ENCODE data around the gene NEK4.
A peak's percentile ranks its signal among the peaks of the same experiment; 100 is the strongest.
"Not testable (repeated sequence)": the region's sequence is repeated elsewhere in the genome, so short reads cannot be mapped to it uniquely, and the experiment has no call there.

Gene NEK4

GRCh38 chr3:52730681-52731080, 40.1 kb downstream of the NEK4 start:
- no peak for DNase-seq

GRCh38 chr3:52728753-52729152, 42.0 kb downstream of the NEK4 start:
- DNase-seq = not testable (repeated sequence)

- DNase-seq = no peak
These were observed 46.2 kb downstream of the NEK4 start for GRCh38 chr3:52724511-52724910.

- no peak for DNase-seq
These were observed 46.8 kb downstream of the NEK4 start for GRCh38 chr3:52723935-52724334.

- DNase-seq = no peak
These were observed 48.2 kb downstream of the NEK4 start for GRCh38 chr3:52722491-52722890.

- DNase-seq = no peak
These were observed 49.1 kb downstream of the NEK4 start for GRCh38 chr3:52721730-52722008.

- peak; percentile 29 for DNase-seq
These were observed 49.6 kb downstream of the NEK4 start for GRCh38 chr3:52721002-52721729.

GRCh38 chr3:52719618-52720017, 51.1 kb downstream of the NEK4 start:
- DNase-seq = no peak

GRCh38 chr3:52715714-52716305, 54.9 kb downstream of the NEK4 start:
- DNase-seq = no peak

GRCh38 chr3:52714335-52715302, 56.1 kb downstream of the NEK4 start:
- DNase-seq = no peak

- DNase-seq = no peak
These were observed 58.2 kb downstream of the NEK4 start for GRCh38 chr3:52712291-52713212.

GRCh38 chr3:52710512-52710911, 60.2 kb downstream of the NEK4 start:
- no peak for DNase-seq

GRCh38 chr3:52707585-52707984, 63.2 kb downstream of the NEK4 start:
- DNase-seq = no peak

- peak; percentile 86 for DNase-seq
These were observed 64.8 kb downstream of the NEK4 start, which contains the start of the genes GLT8D1 and SPCS1 for GRCh38 chr3:52705688-52706686. TSS of gene GLT8D1 (minus strand) at chr3:52705791. CDS start at chr3:52700460, 5,331 bp downstream. TSS of gene SPCS1 (plus strand) at chr3:52706106. CDS start at chr3:52706247, 141 bp downstream.

GRCh38 chr3:52705438-52705687, 65.4 kb downstream of the NEK4 start:
- DNase-seq = no peak

- no peak for DNase-seq
These were observed 65.9 kb downstream of the NEK4 start for GRCh38 chr3:52704611-52705437.

GRCh38 chr3:52703341-52703740, 67.4 kb downstream of the NEK4 start:
- DNase-seq = no peak

GRCh38 chr3:52697632-52697965, 73.1 kb downstream of the NEK4 start:
- DNase-seq = no peak

- no peak for DNase-seq
These were observed 73.7 kb downstream of the NEK4 start for GRCh38 chr3:52696830-52697631.
